MCF 10A (cell line): ENCODE data around the gene MCC. TPM values are rescaled to one million over a fixed set of nuclear protein-coding genes. Genes with fewer than 3 reads are reported as not detected.

Experiments used
- BruUV-seq: library from RNA; stranded (reverse); fragments of 400-500 nt; replicated peaks from 2 replicates; lab custom pipeline; 2021; lab: Mats Ljungman, UMichigan
- CTCF ChIA-PET: fragments of 300-600 bp; sonication (Branson Sonifier 250); formaldehyde crosslinking; extraction: SDS; loops from one replicate; lab custom pipeline; 2021; ENCODE audit warnings: antibody characterized with exemption, inconsistent platforms; lab: Yijun Ruan, JAX
- POLR2A ChIA-PET: fragments of 300-600, 350-650 bp; sonication (Branson Sonifier 250); formaldehyde crosslinking; extraction: SDS; loops from one replicate; lab custom pipeline; 2020; ENCODE audit warnings: antibody characterized with exemption, inconsistent platforms; lab: Yijun Ruan, JAX
- DNase-seq: peaks from one replicate; pipeline ENCODE4 v3.0.0-alpha.2; 2018; ENCODE audit not compliant: unreplicated experiment
- H3K27ac Mint-ChIP-seq: one replicate; pipeline ENCODE4 v1.8.0; 2022; ENCODE audit warnings: mild to moderate bottlenecking, low read depth, mixed read lengths; ENCODE audit not compliant: unreplicated experiment
- H3K27me3 Mint-ChIP-seq: one replicate; pipeline ENCODE4 v1.8.0; 2022; ENCODE audit warnings: mixed read lengths; ENCODE audit not compliant: insufficient read depth, unreplicated experiment
- H3K36me3 Mint-ChIP-seq: one replicate; pipeline ENCODE4 v1.8.0; 2022; ENCODE audit warnings: mild to moderate bottlenecking, moderate library complexity, mixed read lengths; ENCODE audit not compliant: insufficient read depth, unreplicated experiment
- H3K4me1 Mint-ChIP-seq: one replicate; pipeline ENCODE4 v1.8.0; 2022; ENCODE audit warnings: mixed read lengths; ENCODE audit not compliant: insufficient read depth, unreplicated experiment
- H3K4me3 Mint-ChIP-seq: one replicate; pipeline ENCODE4 v1.8.0; 2022; ENCODE audit warnings: mild to moderate bottlenecking, moderate library complexity, mixed read lengths; ENCODE audit not compliant: unreplicated experiment
- H3K9me3 Mint-ChIP-seq: one replicate; pipeline ENCODE4 v1.8.0; 2022; ENCODE audit warnings: mixed read lengths; ENCODE audit not compliant: unreplicated experiment
- intact Hi-C: fragments of 100-400 bp; cut with micrococcal nuclease; formaldehyde crosslinking; loops from 2 replicates; pipeline ENCODE4 v1.14.1; 2022
- total RNA-seq: library from RNA; stranded (reverse); gene quantifications from 2 replicates; pipeline ENCODE4 v1.2.3, GENCODE V29; 2022
- TF ChIP-seq, protein P1 (sequence below): fragments of 200-600 bp; IDR thresholded peaks from one replicate; pipeline ENCODE4 v1.8.0; 2022; ENCODE audit warnings: antibody characterized with exemption, mild to moderate bottlenecking; ENCODE audit not compliant: unreplicated experiment

The MCC gene
- total RNA-seq, 1 experiment from 2014 or later, result 25.3 TPM

DNA sequence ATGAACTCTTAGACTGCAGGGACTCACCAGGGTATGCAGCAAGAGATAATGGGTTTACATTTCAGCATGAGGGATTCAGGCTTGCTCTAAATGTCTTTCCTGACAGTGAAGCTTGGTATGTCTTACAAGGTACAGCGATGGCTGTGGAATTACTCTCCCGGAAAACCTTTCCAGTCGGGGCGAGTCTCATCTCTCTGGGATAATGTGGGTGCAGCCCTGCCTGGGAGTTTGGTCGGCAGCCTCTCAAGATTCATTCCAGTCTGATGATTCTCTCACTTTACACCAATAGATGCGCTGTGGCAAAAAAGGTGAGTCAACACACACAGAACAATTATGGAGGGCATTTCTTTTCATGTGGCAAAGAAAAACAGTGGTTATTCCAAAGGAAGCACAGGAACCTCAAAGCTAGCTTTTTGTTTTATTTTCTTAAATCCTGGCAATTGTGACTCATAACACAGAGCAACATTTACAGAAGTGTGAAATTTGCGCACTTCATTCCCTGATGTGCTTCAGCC lies 321.3 kb downstream of the MCC start:
- peak; percentile 94 for DNase-seq
- ChIA-PET POLR2A (interaction anchor here (0.5 to 2.9 kb wide), 14 partner anchors 9 to 322 kb away, joined by 3 to 14 read pairs (median 4); partner anchors contain the start of gene MCC), CTCF (interaction anchor here (0.6 to 1.6 kb wide), 8 partner anchors 21 to 616 kb away, joined by 3 to 5 read pairs (median 4); no protein-coding TSS in a partner anchor)
- BruUV-seq, result no TSS peak
- Mint-ChIP-seq H3K36me3 (peaks cover 13% of the 10 kb centered on the region), H3K4me1 (peaks cover 66% of the 10 kb centered on the region), H3K27me3 (no peaks in the 10 kb centered on the region), H3K9me3 (no peaks in the 10 kb centered on the region), H3K4me3 (peak overlapping the region; percentile 60), H3K27ac (peak overlapping the region; percentile 87)
- TF ChIP-seq, protein P1, sequence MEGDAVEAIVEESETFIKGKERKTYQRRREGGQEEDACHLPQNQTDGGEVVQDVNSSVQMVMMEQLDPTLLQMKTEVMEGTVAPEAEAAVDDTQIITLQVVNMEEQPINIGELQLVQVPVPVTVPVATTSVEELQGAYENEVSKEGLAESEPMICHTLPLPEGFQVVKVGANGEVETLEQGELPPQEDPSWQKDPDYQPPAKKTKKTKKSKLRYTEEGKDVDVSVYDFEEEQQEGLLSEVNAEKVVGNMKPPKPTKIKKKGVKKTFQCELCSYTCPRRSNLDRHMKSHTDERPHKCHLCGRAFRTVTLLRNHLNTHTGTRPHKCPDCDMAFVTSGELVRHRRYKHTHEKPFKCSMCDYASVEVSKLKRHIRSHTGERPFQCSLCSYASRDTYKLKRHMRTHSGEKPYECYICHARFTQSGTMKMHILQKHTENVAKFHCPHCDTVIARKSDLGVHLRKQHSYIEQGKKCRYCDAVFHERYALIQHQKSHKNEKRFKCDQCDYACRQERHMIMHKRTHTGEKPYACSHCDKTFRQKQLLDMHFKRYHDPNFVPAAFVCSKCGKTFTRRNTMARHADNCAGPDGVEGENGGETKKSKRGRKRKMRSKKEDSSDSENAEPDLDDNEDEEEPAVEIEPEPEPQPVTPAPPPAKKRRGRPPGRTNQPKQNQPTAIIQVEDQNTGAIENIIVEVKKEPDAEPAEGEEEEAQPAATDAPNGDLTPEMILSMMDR, result no peak
- intact Hi-C loops, result loop anchor here (2.0 kb wide), 2 partner anchors 44 to 128 kb away; no protein-coding TSS in a partner anchor

DNA sequence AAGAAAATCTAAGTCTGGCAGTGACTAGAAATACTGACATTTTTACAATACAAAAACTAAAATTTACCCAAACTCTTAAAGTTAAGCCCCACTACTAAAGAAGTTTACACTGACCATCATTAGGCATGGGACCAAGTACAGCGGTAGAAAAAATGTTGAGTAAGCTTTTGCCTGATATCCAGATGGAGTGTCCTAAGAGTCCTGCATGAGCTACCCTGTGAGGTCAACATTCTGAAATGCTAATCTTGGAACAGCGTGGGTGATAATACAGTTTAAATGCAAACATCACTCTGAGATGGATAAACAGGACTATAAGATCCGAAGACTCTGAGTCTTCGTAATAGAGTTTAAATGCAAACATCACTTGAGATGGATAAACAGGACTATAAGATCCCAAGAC lies 322.0 kb downstream of the MCC start:
- H3K4me3 Mint-ChIP-seq, result peak overlapping the region; percentile 60
- ChIA-PET POLR2A (interaction anchor here (0.8 to 2.9 kb wide), 11 partner anchors 12 to 322 kb away, joined by 3 to 14 read pairs (median 4); partner anchors contain the start of gene MCC), CTCF (interaction anchor here (0.6 to 1.6 kb wide), 8 partner anchors 20 to 615 kb away, joined by 3 to 5 read pairs (median 3); no protein-coding TSS in a partner anchor)
- H3K27ac Mint-ChIP-seq, result peak overlapping the region; percentile 87
- H3K9me3 Mint-ChIP-seq, result no peaks in the 10 kb centered on the region
- no peaks in the 10 kb centered on the region for H3K27me3 Mint-ChIP-seq
- TF ChIP-seq, protein P1, result no peak
- peaks cover 72% of the 10 kb centered on the region for H3K4me1 Mint-ChIP-seq
- intact Hi-C loops, result loop anchor here (2.0 kb wide), 2 partner anchors 43 to 129 kb away; no protein-coding TSS in a partner anchor
- H3K36me3 Mint-ChIP-seq, result peaks cover 13% of the 10 kb centered on the region
- TSS peak; percentile 53 for BruUV-seq
- DNase-seq, result peak; percentile 49

DNA sequence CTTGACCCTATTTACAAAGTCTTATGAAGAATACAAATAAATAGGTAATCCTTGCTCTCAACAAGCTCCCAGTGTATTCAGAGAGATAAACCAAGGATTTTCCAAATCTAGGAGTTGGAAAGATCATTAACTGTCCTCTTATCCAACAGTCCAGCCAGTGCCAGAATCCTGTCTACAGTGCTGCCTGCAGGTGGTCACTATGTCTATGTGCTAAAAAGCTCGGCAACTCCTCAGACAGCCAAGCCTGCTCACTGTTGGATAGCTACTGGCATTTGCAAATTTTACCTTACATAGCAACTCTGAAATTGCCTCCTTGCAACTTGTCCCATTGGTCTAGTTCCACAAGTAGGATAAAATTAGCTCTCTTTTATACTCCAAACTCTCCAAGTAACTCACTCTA lies 324.2 kb downstream of the MCC start:
- no TSS peak for BruUV-seq
- Mint-ChIP-seq H3K27me3 (no peaks in the 10 kb centered on the region), H3K4me3 (no peak overlapping the region), H3K9me3 (no peaks in the 10 kb centered on the region), H3K4me1 (peaks cover 69% of the 10 kb centered on the region), H3K36me3 (peaks cover 15% of the 10 kb centered on the region), H3K27ac (no peak overlapping the region)
- DNase-seq, result no peak
- TF ChIP-seq, protein P1, result no peak
- POLR2A ChIA-PET, result interaction anchor here (0.5 to 2.2 kb wide), 9 partner anchors 9 to 760 kb away, joined by 3 to 7 read pairs (median 4); no protein-coding TSS in a partner anchor
- CTCF ChIA-PET, result interaction anchor here (0.7 to 1.4 kb wide), 3 partner anchors 18 to 102 kb away, joined by 3 to 4 read pairs (median 3); no protein-coding TSS in a partner anchor
- intact Hi-C loops, result loop anchor here (5.0 kb wide), 1 partner anchor 348 kb away; the partner anchor contains the start of gene YTHDC2

DNA sequence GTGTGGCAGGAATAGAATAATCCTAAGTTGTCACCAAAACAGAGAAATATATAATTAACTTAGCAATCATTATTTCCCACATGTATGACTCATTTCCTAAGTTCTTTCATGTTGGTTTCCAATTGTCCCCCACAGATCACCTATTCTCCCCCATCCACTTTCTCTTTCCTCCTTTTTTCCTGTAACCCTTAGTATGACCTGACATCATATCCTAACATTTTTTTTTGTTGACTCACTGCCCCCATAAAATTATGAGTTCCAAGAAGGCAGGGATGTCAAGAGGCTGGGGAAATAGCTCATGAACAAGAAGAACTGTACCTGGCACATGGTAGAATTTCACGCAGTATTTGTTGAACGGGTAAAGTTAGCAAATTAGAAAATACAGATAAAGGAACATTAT lies 324.9 kb downstream of the MCC start:
- H3K4me3 Mint-ChIP-seq, result no peak overlapping the region

More for the DNA sequence above, 324.9 kb downstream of the MCC start:
- Mint-ChIP-seq H3K27me3 (no peaks in the 10 kb centered on the region), H3K36me3 (peaks cover 12% of the 10 kb centered on the region), H3K9me3 (no peaks in the 10 kb centered on the region), H3K27ac (peak overlapping the region; percentile 96), H3K4me1 (peaks cover 63% of the 10 kb centered on the region)
- intact Hi-C loops, result loop anchor here (2.0 to 5.0 kb wide), 2 partner anchors 39 to 349 kb away; partner anchors contain the start of gene YTHDC2
- ChIA-PET CTCF (interaction anchor here (0.7 to 1.5 kb wide), 4 partner anchors 18 to 102 kb away, joined by 3 to 6 read pairs (median 4); no protein-coding TSS in a partner anchor), POLR2A (interaction anchor here (0.6 to 2.2 kb wide), 12 partner anchors 10 to 759 kb away, joined by 3 to 8 read pairs (median 4); partner anchors contain the start of gene MCC)
- BruUV-seq, result TSS peak; percentile 76
- TF ChIP-seq, protein P1, result no peak
- peak; percentile 77 for DNase-seq
